Loucy (cell line): Measurements from ENCODE around the gene UBE2D1.

ENCODE experiments used
- CTCF ChIP-seq: fragments of 200-600 bp; sonication (generic); conservative IDR thresholded peaks from 2 replicates; pipeline ENCODE4 v1.5.1; 2014; ENCODE audit warnings: mild to moderate bottlenecking, antibody characterized with exemption, low read length
- EZH2phosphoT487 ChIP-seq: fragments of 200-600 bp; IDR thresholded peaks from 2 replicates; pipeline ENCODE4 v1.6.1; 2018; ENCODE audit warnings: antibody characterized with exemption, mild to moderate bottlenecking, moderate library complexity, borderline replicate concordance

- TF ChIP-seq CTCF, result no peak
- TF ChIP-seq EZH2phosphoT487, result no peak
Observed at GRCh38 chr10:58305821-58306220, 29.0 kb upstream of the UBE2D1 start.
